H9 (cell line): ENCODE data around the gene RDH5. TPM values are rescaled to one million over a fixed set of nuclear protein-coding genes. Genes with fewer than 3 reads are reported as not detected.

Experiments used
- DNase-seq: peaks from one replicate; pipeline ENCODE4 v3.0.0-alpha.2; 2017
- H2AFZ ChIP-seq: one replicate; pipeline ENCODE4 v1.6.1; 2013; ENCODE audit warnings: mild to moderate bottlenecking, low read length, control low read depth, moderate library complexity
- H2AK5ac ChIP-seq: 2 replicates; pipeline ENCODE4 v1.6.1; 2013; ENCODE audit warnings: low read length, control low read depth, mixed read lengths; ENCODE audit not compliant: insufficient read length
- H2BK120ac ChIP-seq: one replicate; pipeline ENCODE4 v1.6.1; 2013; ENCODE audit warnings: low read depth, mild to moderate bottlenecking, low read length, control low read depth, inconsistent platforms; ENCODE audit not compliant: poor library complexity, severe bottlenecking
- H2BK12ac ChIP-seq: 2 replicates; pipeline ENCODE4 v1.6.1; 2013; ENCODE audit warnings: low read length, control low read depth, mixed read lengths, low read depth; ENCODE audit not compliant: insufficient read length
- H2BK15ac ChIP-seq: 2 replicates; pipeline ENCODE4 v1.6.1; 2013; ENCODE audit warnings: low read depth, low read length, control low read depth
- H2BK20ac ChIP-seq: one replicate; pipeline ENCODE4 v1.6.1; 2013; ENCODE audit warnings: low read depth, mild to moderate bottlenecking, low read length, control low read depth, inconsistent platforms; ENCODE audit not compliant: poor library complexity, severe bottlenecking
- H2BK5ac ChIP-seq: 2 replicates; pipeline ENCODE4 v1.6.1; 2013; ENCODE audit warnings: low read length, control low read depth, mixed read lengths; ENCODE audit not compliant: insufficient read length
- H3K14ac ChIP-seq: 2 replicates; pipeline ENCODE4 v1.6.1; 2013; ENCODE audit warnings: low read length, control low read depth; ENCODE audit not compliant: insufficient read depth
- H3K18ac ChIP-seq: 2 replicates; pipeline ENCODE4 v1.6.1; 2013; ENCODE audit warnings: low read depth, mild to moderate bottlenecking, mixed read lengths, low read length, control low read depth; ENCODE audit not compliant: insufficient read length
- H3K23ac ChIP-seq: 2 replicates; pipeline ENCODE4 v1.6.1; 2013; ENCODE audit warnings: low read length, control low read depth, mixed read lengths, low read depth; ENCODE audit not compliant: insufficient read length
- H3K23me2 ChIP-seq: 2 replicates; pipeline ENCODE4 v1.6.1; 2013; ENCODE audit warnings: low read depth, mild to moderate bottlenecking, mixed read lengths, low read length, control low read depth; ENCODE audit not compliant: insufficient read length, poor library complexity, severe bottlenecking
- H3K27ac ChIP-seq: 2 replicates; pipeline ENCODE4 v1.5.1; 2013; ENCODE audit warnings: low read length, control low read depth, mixed read lengths, low read depth; ENCODE audit not compliant: insufficient read length
- H3K27me3 ChIP-seq: 2 replicates; pipeline ENCODE4 v1.6.1; 2013; ENCODE audit warnings: low read length, control low read depth, inconsistent platforms; ENCODE audit not compliant: insufficient read depth
- H3K4ac ChIP-seq: 2 replicates; pipeline ENCODE4 v1.6.1; 2013; ENCODE audit warnings: low read depth, mild to moderate bottlenecking, control low read depth, inconsistent platforms, low read length, moderate library complexity
- H3K4me1 ChIP-seq: 2 replicates; pipeline ENCODE4 v1.6.1; 2013; ENCODE audit warnings: low read length, control low read depth, inconsistent platforms; ENCODE audit not compliant: insufficient read depth
- H3K4me2 ChIP-seq: 2 replicates; pipeline ENCODE4 v1.6.1; 2013; ENCODE audit warnings: low read length, control low read depth, mixed read lengths; ENCODE audit not compliant: insufficient read length, insufficient read depth
- H3K56ac ChIP-seq: 2 replicates; pipeline ENCODE4 v1.6.1; 2013; ENCODE audit warnings: low read depth, mild to moderate bottlenecking, mixed read lengths, low read length, control low read depth; ENCODE audit not compliant: insufficient read length
- H3K79me1 ChIP-seq: 2 replicates; pipeline ENCODE4 v1.6.1; 2013; ENCODE audit warnings: low read depth, mild to moderate bottlenecking, moderate library complexity, low read length, control low read depth, inconsistent platforms; ENCODE audit not compliant: insufficient read depth, poor library complexity, severe bottlenecking
- H3K79me2 ChIP-seq: 2 replicates; pipeline ENCODE4 v1.6.1; 2013; ENCODE audit warnings: low read length, control low read depth, inconsistent platforms; ENCODE audit not compliant: insufficient read depth
- H3K9ac ChIP-seq: 2 replicates; pipeline ENCODE4 v1.6.1; 2013; ENCODE audit warnings: low read length, control low read depth, mixed read lengths; ENCODE audit not compliant: insufficient read length; ENCODE audit errors: extremely low read depth
- H3K9me3 ChIP-seq: one replicate; pipeline ENCODE4 v1.6.1; 2013; ENCODE audit warnings: low read depth, low read length, inconsistent platforms; ENCODE audit not compliant: control insufficient read depth
- H3T11ph ChIP-seq: one replicate; pipeline ENCODE4 v1.6.1; 2013; ENCODE audit warnings: mild to moderate bottlenecking, low read length, control low read depth, inconsistent platforms
- H4K20me1 ChIP-seq: one replicate; pipeline ENCODE4 v1.6.1; 2013; ENCODE audit not compliant: control insufficient read depth, insufficient read length, insufficient read depth
- H4K5ac ChIP-seq: 2 replicates; pipeline ENCODE4 v1.6.1; 2013; ENCODE audit warnings: low read depth, mild to moderate bottlenecking, mixed read lengths, low read length, control low read depth; ENCODE audit not compliant: insufficient read length
- H4K8ac ChIP-seq: replicated peaks from 2 replicates; pipeline ENCODE4 v1.6.1; 2013; ENCODE audit warnings: low read length, control low read depth, mixed read lengths, low read depth; ENCODE audit not compliant: insufficient read length
- H4K91ac ChIP-seq: 2 replicates; pipeline ENCODE4 v1.6.1; 2013; ENCODE audit warnings: low read depth, mild to moderate bottlenecking, moderate library complexity, mixed read lengths, low read length, control low read depth; ENCODE audit not compliant: insufficient read length
- H3K27ac Mint-ChIP-seq, 3 experiments: 2 replicates in 2 of 3; 3 replicates in 1 of 3; pipeline ENCODE4 v1.8.0; 2020 to 2021; ENCODE audit warnings: mixed read lengths in 3 of 3, mild to moderate bottlenecking in 1 of 3, moderate library complexity in 1 of 3
- H3K27me3 Mint-ChIP-seq: 2 replicates; pipeline ENCODE4 v1.8.0; 2021; ENCODE audit warnings: low read depth, mild to moderate bottlenecking, moderate library complexity, mixed read lengths
- H3K36me3 Mint-ChIP-seq, 3 experiments: 2 replicates in 2 of 3; 3 replicates in 1 of 3; pipeline ENCODE4 v1.8.0; 2020 to 2021; ENCODE audit warnings: low read depth in 3 of 3, mixed read lengths in 3 of 3; ENCODE audit not compliant: insufficient read depth in 1 of 3
- H3K4me1 Mint-ChIP-seq, 2 experiments: 2 replicates each; pipeline ENCODE4 v1.8.0; 2020; ENCODE audit warnings: mixed read lengths in 2 of 2
- H3K4me3 Mint-ChIP-seq, 2 experiments: 2 replicates in 1 of 2; 3 replicates in 1 of 2; pipeline ENCODE4 v1.8.0; 2020 to 2021; ENCODE audit warnings: mild to moderate bottlenecking in 2 of 2, mixed read lengths in 2 of 2, moderate library complexity in 1 of 2
- H3K9me3 Mint-ChIP-seq, 2 experiments: 2 replicates in 1 of 2; 3 replicates in 1 of 2; pipeline ENCODE4 v1.8.0; 2020; ENCODE audit warnings: mild to moderate bottlenecking in 2 of 2, mixed read lengths in 2 of 2, moderate library complexity in 1 of 2
- WGBS: extraction: QIAGEN DNeasy Blood & Tissue Kit; methylation state at CpG from one replicate; pipeline ENCODE4 v1.1.7; 2013; ENCODE audit warnings: missing lambda C conversion rate, low lambda C conversion rate, mixed read lengths; ENCODE audit not compliant: insufficient read length; ENCODE audit errors: extremely low coverage; 5-methylcytosine and 5-hydroxymethylcytosine counted together
- total RNA-seq: library from RNA; stranded (reverse); gene quantifications from 2 replicates; pipeline ENCODE4 v1.2.1, GENCODE V29; 2021
- TF ChIP-seq, protein P1 (sequence below): fragments of 200-600 bp; sonication (generic); conservative IDR thresholded peaks from 3 replicates; pipeline ENCODE4 v1.8.0; 2021; ENCODE audit warnings: antibody characterized with exemption, mild to moderate bottlenecking

The RDH5 gene
- total RNA-seq, 1 experiment from 2014 or later, result 6.6 TPM

- no peak overlapping the region for H3K14ac ChIP-seq
- TF ChIP-seq, protein P1, sequence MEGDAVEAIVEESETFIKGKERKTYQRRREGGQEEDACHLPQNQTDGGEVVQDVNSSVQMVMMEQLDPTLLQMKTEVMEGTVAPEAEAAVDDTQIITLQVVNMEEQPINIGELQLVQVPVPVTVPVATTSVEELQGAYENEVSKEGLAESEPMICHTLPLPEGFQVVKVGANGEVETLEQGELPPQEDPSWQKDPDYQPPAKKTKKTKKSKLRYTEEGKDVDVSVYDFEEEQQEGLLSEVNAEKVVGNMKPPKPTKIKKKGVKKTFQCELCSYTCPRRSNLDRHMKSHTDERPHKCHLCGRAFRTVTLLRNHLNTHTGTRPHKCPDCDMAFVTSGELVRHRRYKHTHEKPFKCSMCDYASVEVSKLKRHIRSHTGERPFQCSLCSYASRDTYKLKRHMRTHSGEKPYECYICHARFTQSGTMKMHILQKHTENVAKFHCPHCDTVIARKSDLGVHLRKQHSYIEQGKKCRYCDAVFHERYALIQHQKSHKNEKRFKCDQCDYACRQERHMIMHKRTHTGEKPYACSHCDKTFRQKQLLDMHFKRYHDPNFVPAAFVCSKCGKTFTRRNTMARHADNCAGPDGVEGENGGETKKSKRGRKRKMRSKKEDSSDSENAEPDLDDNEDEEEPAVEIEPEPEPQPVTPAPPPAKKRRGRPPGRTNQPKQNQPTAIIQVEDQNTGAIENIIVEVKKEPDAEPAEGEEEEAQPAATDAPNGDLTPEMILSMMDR, result no peak
- no peak overlapping the region for H2AFZ ChIP-seq
- no peaks in the 10 kb centered on the region for H3K27me3 ChIP-seq
- H3K79me2 ChIP-seq, result no peaks in the 10 kb centered on the region
- no peak overlapping the region for H3K4me3 Mint-ChIP-seq
- DNase-seq, result no peak
- WGBS, result no CpG with 5 or more reads among the region's 16 CpGs
- H2BK120ac ChIP-seq, result no peak overlapping the region
- H3T11ph ChIP-seq, result no peak overlapping the region
- H3K4ac ChIP-seq, result no peak overlapping the region
- H2BK15ac ChIP-seq, result no peak overlapping the region
- no peak overlapping the region for H4K8ac ChIP-seq
- H2BK5ac ChIP-seq, result no peak overlapping the region
- H3K23ac ChIP-seq, result no peak overlapping the region
- H2AK5ac ChIP-seq, result no peak overlapping the region
- H3K4me2 ChIP-seq, result no peak overlapping the region
- H2BK12ac ChIP-seq, result no peak overlapping the region
- no peak overlapping the region for H2BK20ac ChIP-seq
- H3K9ac ChIP-seq, result no peak overlapping the region
- H3K27me3 Mint-ChIP-seq, result no peaks in the 10 kb centered on the region
- no peaks in the 10 kb centered on the region for H3K4me1 ChIP-seq
- H3K9me3 Mint-ChIP-seq, result no peaks in the 10 kb centered on the region
- H3K27ac Mint-ChIP-seq, result no peak overlapping the region; a peak in 1 of 7 replicates
- H3K23me2 ChIP-seq, result no peaks in the 10 kb centered on the region
- no peak overlapping the region for H3K18ac ChIP-seq
- H3K79me1 ChIP-seq, result no peaks in the 10 kb centered on the region
- H3K4me1 Mint-ChIP-seq, result no peaks in the 10 kb centered on the region; a peak in 1 of 4 replicates
- H4K91ac ChIP-seq, result no peak overlapping the region
- no peak overlapping the region for H3K27ac ChIP-seq
- no peaks in the 10 kb centered on the region for H3K9me3 ChIP-seq
- H3K56ac ChIP-seq, result no peak overlapping the region
- no peaks in the 10 kb centered on the region for H4K20me1 ChIP-seq
- H4K5ac ChIP-seq, result no peak overlapping the region
- H3K36me3 Mint-ChIP-seq, result peaks cover 32 to 56% (median 55%) of the 10 kb centered on the region in 3 experiments; a peak in 6 of 7 replicates
Measured at GRCh38 chr12:55688716-55689655, 31.2 kb upstream of the RDH5 start.
